Measurements from ENCODE around the gene COMT.

Gene COMT

GRCh38 chr22:19969141-19969928, 27.8 kb downstream of the COMT start:
- no peaks in the 10 kb centered on the region for H3K9me3 ChIP-seq (ENCODE audit: insufficient read depth, low read depth, low read length)
- H3K4me3 ChIP-seq (ENCODE audit: low read length): no peak overlapping the region
- H3K36me3 ChIP-seq (ENCODE audit: insufficient read depth, low read length): peaks cover 30% of the 10 kb centered on the region
- H3K27ac ChIP-seq (ENCODE audit: low read depth, low read length): no peak overlapping the region
- H3K4me1 ChIP-seq (ENCODE audit: insufficient read depth, low read length): no peaks in the 10 kb centered on the region
- H3K27me3 ChIP-seq (ENCODE audit: insufficient read depth, low read length): no peaks in the 10 kb centered on the region
- 91% methylated on average over 11 of the region's 11 CpGs for WGBS
- no peak overlapping the region for H3K9ac ChIP-seq (ENCODE audit: low read depth, low read length)

GRCh38 chr22:19970031-19970478, 28.5 kb downstream of the COMT start:
- Histone ChIP-seq H3K4me1 (ENCODE audit: insufficient read depth, low read length) (peaks cover 4% of the 10 kb centered on the region), H3K27me3 (ENCODE audit: insufficient read depth, low read length) (no peaks in the 10 kb centered on the region), H3K9ac (ENCODE audit: low read depth, low read length) (no peak overlapping the region), H3K36me3 (ENCODE audit: insufficient read depth, low read length) (peaks cover 30% of the 10 kb centered on the region), H3K27ac (ENCODE audit: low read depth, low read length) (no peak overlapping the region), H3K4me3 (ENCODE audit: low read length) (no peak overlapping the region), H3K9me3 (ENCODE audit: insufficient read depth, low read depth, low read length) (no peaks in the 10 kb centered on the region)
- 85% methylated on average over 9 of the region's 9 CpGs for WGBS

- Histone ChIP-seq H3K27me3 (ENCODE audit: insufficient read depth, low read length) (no peaks in the 10 kb centered on the region), H3K36me3 (ENCODE audit: insufficient read depth, low read length) (peaks cover 30% of the 10 kb centered on the region), H3K9ac (ENCODE audit: low read depth, low read length) (no peak overlapping the region), H3K9me3 (ENCODE audit: insufficient read depth, low read depth, low read length) (no peaks in the 10 kb centered on the region), H3K4me3 (ENCODE audit: low read length) (no peak overlapping the region), H3K4me1 (ENCODE audit: insufficient read depth, low read length) (peaks cover 10% of the 10 kb centered on the region), H3K27ac (ENCODE audit: low read depth, low read length) (peak overlapping the region; percentile 14; the same call in 1 of the 2 replicates)
- 73% methylated on average over 25 of the region's 25 CpGs for WGBS
Measured at GRCh38 chr22:19970479-19971275, 29.1 kb downstream of the COMT start.

- 92% methylated on average over 28 of the region's 28 CpGs for WGBS
- Histone ChIP-seq H3K9ac (ENCODE audit: low read depth, low read length) (no peak overlapping the region), H3K36me3 (ENCODE audit: insufficient read depth, low read length) (peaks cover 30% of the 10 kb centered on the region)
Measured at GRCh38 chr22:19971276-19972124, 29.9 kb downstream of the COMT start.

GRCh38 chr22:19972251-19972650, 30.7 kb downstream of the COMT start:
- no peak overlapping the region for H3K27ac ChIP-seq (ENCODE audit: low read depth, low read length)
- H3K4me3 ChIP-seq (ENCODE audit: low read length): no peak overlapping the region
- H3K36me3 ChIP-seq (ENCODE audit: insufficient read depth, low read length): peaks cover 37% of the 10 kb centered on the region
- no peak overlapping the region for H3K9ac ChIP-seq (ENCODE audit: low read depth, low read length)
- H3K9me3 ChIP-seq (ENCODE audit: insufficient read depth, low read depth, low read length): no peaks in the 10 kb centered on the region
- no peaks in the 10 kb centered on the region for H3K27me3 ChIP-seq (ENCODE audit: insufficient read depth, low read length)
- 94% methylated on average over 9 of the region's 9 CpGs for WGBS
- H3K4me1 ChIP-seq (ENCODE audit: insufficient read depth, low read length): peaks cover 13% of the 10 kb centered on the region

More at GRCh38 chr22:19971276-19972124, 29.9 kb downstream of the COMT start:
- Histone ChIP-seq H3K4me3 (ENCODE audit: low read length) (no peak overlapping the region), H3K27me3 (ENCODE audit: insufficient read depth, low read length) (no peaks in the 10 kb centered on the region), H3K27ac (ENCODE audit: low read depth, low read length) (no peak overlapping the region), H3K4me1 (ENCODE audit: insufficient read depth, low read length) (peaks cover 13% of the 10 kb centered on the region), H3K9me3 (ENCODE audit: insufficient read depth, low read depth, low read length) (no peaks in the 10 kb centered on the region)

GRCh38 chr22:19972652-19973550, 31.3 kb downstream of the COMT start:
- WGBS: 93% methylated on average over 50 of the region's 50 CpGs
- H3K9ac ChIP-seq (ENCODE audit: low read depth, low read length): no peak overlapping the region
- H3K36me3 ChIP-seq (ENCODE audit: insufficient read depth, low read length): peaks cover 35% of the 10 kb centered on the region
- H3K4me1 ChIP-seq (ENCODE audit: insufficient read depth, low read length): peaks cover 13% of the 10 kb centered on the region
- no peaks in the 10 kb centered on the region for H3K27me3 ChIP-seq (ENCODE audit: insufficient read depth, low read length)
- no peak overlapping the region for H3K27ac ChIP-seq (ENCODE audit: low read depth, low read length)
- no peaks in the 10 kb centered on the region for H3K9me3 ChIP-seq (ENCODE audit: insufficient read depth, low read depth, low read length)
- no peak overlapping the region for H3K4me3 ChIP-seq (ENCODE audit: low read length)

- H3K4me1 ChIP-seq (ENCODE audit: insufficient read depth, low read length): peaks cover 13% of the 10 kb centered on the region
- H3K27ac ChIP-seq (ENCODE audit: low read depth, low read length): no peak overlapping the region
- 97% methylated on average over 46 of the region's 46 CpGs for WGBS
- H3K36me3 ChIP-seq (ENCODE audit: insufficient read depth, low read length): peaks cover 39% of the 10 kb centered on the region
- no peak overlapping the region for H3K4me3 ChIP-seq (ENCODE audit: low read length)
- H3K27me3 ChIP-seq (ENCODE audit: insufficient read depth, low read length): no peaks in the 10 kb centered on the region
- H3K9me3 ChIP-seq (ENCODE audit: insufficient read depth, low read depth, low read length): no peaks in the 10 kb centered on the region
- no peak overlapping the region for H3K9ac ChIP-seq (ENCODE audit: low read depth, low read length)
Measured at GRCh38 chr22:19973551-19974267, 32.1 kb downstream of the COMT start.

- 61% methylated on average over 9 of the region's 11 CpGs for WGBS
- Histone ChIP-seq H3K4me3 (ENCODE audit: low read length) (no peak overlapping the region), H3K36me3 (ENCODE audit: insufficient read depth, low read length) (peaks cover 46% of the 10 kb centered on the region), H3K27me3 (ENCODE audit: insufficient read depth, low read length) (no peaks in the 10 kb centered on the region), H3K9me3 (ENCODE audit: insufficient read depth, low read depth, low read length) (no peaks in the 10 kb centered on the region), H3K9ac (ENCODE audit: low read depth, low read length) (no peak overlapping the region), H3K27ac (ENCODE audit: low read depth, low read length) (peak overlapping the region; percentile 39; the same call in 1 of the 2 replicates), H3K4me1 (ENCODE audit: insufficient read depth, low read length) (peaks cover 13% of the 10 kb centered on the region)
Measured at GRCh38 chr22:19974268-19974861, 32.8 kb downstream of the COMT start.

- Histone ChIP-seq H3K9me3 (ENCODE audit: insufficient read depth, low read depth, low read length) (no peaks in the 10 kb centered on the region), H3K4me1 (ENCODE audit: insufficient read depth, low read length) (peaks cover 13% of the 10 kb centered on the region), H3K4me3 (ENCODE audit: low read length) (no peak overlapping the region), H3K27ac (ENCODE audit: low read depth, low read length) (peak overlapping the region; percentile 39), H3K27me3 (ENCODE audit: insufficient read depth, low read length) (no peaks in the 10 kb centered on the region), H3K36me3 (ENCODE audit: insufficient read depth, low read length) (peaks cover 47% of the 10 kb centered on the region), H3K9ac (ENCODE audit: low read depth, low read length) (no peak overlapping the region)
- 76% methylated on average over 13 of the region's 13 CpGs for WGBS
Measured at GRCh38 chr22:19974935-19975706, 33.5 kb downstream of the COMT start.
